Loucy (cell line): ENCODE measurements around the gene HSD3B7.

Experiments used
- EZH2phosphoT487 ChIP-seq: fragments of 200-600 bp; IDR thresholded peaks from 2 replicates; pipeline ENCODE4 v1.6.1; 2018; ENCODE audit warnings: antibody characterized with exemption, mild to moderate bottlenecking, moderate library complexity, borderline replicate concordance
- TF ChIP-seq, protein P1 (sequence below): fragments of 200-600 bp; sonication (generic); conservative IDR thresholded peaks from 2 replicates; pipeline ENCODE4 v1.5.1; 2014; ENCODE audit warnings: mild to moderate bottlenecking, antibody characterized with exemption, low read length

DNA sequence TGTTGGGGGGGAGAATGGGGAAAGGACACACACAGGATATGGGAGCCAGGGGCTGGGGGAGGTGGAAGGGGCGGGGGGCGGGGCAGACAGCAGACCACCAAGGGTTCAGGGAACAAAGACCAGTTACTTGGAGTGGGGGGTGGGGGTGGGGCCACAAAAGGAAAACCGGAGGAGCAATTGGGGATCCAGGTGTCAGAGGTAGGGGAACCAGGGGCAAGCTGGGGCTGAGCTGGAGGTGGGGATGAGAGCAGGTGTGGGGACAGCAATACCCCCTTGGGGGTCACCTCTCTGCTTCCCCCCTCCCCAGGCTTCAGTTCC is 37.5 kb upstream of the HSD3B7 start:
- TF ChIP-seq, protein P1, sequence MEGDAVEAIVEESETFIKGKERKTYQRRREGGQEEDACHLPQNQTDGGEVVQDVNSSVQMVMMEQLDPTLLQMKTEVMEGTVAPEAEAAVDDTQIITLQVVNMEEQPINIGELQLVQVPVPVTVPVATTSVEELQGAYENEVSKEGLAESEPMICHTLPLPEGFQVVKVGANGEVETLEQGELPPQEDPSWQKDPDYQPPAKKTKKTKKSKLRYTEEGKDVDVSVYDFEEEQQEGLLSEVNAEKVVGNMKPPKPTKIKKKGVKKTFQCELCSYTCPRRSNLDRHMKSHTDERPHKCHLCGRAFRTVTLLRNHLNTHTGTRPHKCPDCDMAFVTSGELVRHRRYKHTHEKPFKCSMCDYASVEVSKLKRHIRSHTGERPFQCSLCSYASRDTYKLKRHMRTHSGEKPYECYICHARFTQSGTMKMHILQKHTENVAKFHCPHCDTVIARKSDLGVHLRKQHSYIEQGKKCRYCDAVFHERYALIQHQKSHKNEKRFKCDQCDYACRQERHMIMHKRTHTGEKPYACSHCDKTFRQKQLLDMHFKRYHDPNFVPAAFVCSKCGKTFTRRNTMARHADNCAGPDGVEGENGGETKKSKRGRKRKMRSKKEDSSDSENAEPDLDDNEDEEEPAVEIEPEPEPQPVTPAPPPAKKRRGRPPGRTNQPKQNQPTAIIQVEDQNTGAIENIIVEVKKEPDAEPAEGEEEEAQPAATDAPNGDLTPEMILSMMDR: no peak
- TF ChIP-seq EZH2phosphoT487: no peak
